BLaER1 (cell line): ENCODE results near the gene DDX21.
"Not testable (repeated sequence)": the region's sequence is repeated elsewhere in the genome, so short reads cannot be mapped to it uniquely, and the experiment has no call there.

ENCODE experiments used
- H3K27ac ChIP-seq: shearing (Covaris generic); formaldehyde crosslinking; 2 replicates; pipeline ENCODE4 v1.8.1; 2022
- H3K27me3 ChIP-seq: shearing (Covaris generic); formaldehyde crosslinking; 2 replicates; pipeline ENCODE4 v1.8.1; 2022
- H3K36me3 ChIP-seq: shearing (Covaris generic); formaldehyde crosslinking; 2 replicates; pipeline ENCODE4 v1.8.1; 2022
- H3K4me1 ChIP-seq: shearing (Covaris generic); formaldehyde crosslinking; 2 replicates; pipeline ENCODE4 v1.8.1; 2022
- H3K4me2 ChIP-seq: shearing (Covaris generic); formaldehyde crosslinking; 2 replicates; pipeline ENCODE4 v1.8.1; 2022
- H3K4me3 ChIP-seq: shearing (Covaris generic); formaldehyde crosslinking; 2 replicates; pipeline ENCODE4 v1.8.1; 2022
- H3K9ac ChIP-seq: shearing (Covaris generic); formaldehyde crosslinking; 2 replicates; pipeline ENCODE4 v1.8.1; 2022
- H3K9me3 ChIP-seq: shearing (Covaris generic); formaldehyde crosslinking; 2 replicates; pipeline ENCODE4 v1.8.1; 2022
- H4K20me1 ChIP-seq: shearing (Covaris generic); formaldehyde crosslinking; 2 replicates; pipeline ENCODE4 v1.8.1; 2022
- Cebpa-rat ChIP-seq: shearing (Covaris generic); IDR thresholded peaks from 2 replicates; pipeline ENCODE4 v1.8.1; 2022

Gene DDX21

DNA sequence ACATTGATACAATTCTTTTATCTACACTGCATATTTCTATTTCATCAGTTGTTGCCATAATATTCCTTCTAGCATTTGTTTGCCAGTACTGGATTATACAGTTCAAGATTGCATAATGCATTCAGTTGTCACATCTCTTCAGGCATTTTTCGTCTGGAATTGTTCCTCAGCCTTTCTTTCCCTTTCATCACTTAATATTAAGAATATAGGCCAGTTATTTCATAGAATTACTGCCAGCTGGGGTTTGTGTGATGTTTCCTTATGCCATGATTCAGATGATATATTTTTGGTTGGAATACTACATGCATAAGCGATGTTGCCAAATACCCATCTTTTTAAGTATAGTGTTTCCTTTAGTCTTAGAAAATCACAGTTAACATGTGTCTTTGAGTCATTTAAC lies 53.4 kb downstream of the DDX21 start:
- H3K36me3 ChIP-seq: peaks cover 47% of the 10 kb centered on the region
- no peaks in the 10 kb centered on the region for H3K9me3 ChIP-seq
- no peak overlapping the region for H3K4me2 ChIP-seq
- H3K27ac ChIP-seq: no peak overlapping the region
- TF ChIP-seq Cebpa-rat: no peak
- H3K9ac ChIP-seq: no peak overlapping the region
- no peaks in the 10 kb centered on the region for H3K4me1 ChIP-seq
- H4K20me1 ChIP-seq: no peaks in the 10 kb centered on the region
- H3K4me3 ChIP-seq: no peak overlapping the region
- no peaks in the 10 kb centered on the region for H3K27me3 ChIP-seq

DNA sequence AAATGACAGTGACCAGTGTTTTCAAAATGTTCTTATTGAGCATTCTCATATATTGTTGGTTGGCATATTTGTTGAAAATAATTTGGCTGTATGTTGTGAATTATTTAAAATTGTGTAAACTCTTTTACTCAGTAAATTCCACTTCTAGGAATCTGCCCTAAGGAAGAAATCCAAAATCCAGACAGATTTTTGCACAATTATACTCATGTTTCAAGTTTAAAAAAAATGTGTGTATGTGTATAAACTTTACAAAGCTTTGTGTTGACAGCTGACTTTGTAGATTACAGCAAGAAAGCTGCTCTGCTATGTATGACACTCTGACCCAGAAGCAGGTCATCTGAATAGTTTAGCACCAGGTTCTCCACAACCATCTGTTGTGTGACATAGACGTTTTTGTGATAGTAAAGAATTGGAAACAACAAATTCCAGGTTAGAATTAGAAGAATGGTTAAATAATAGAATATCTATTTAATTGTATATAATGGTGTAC lies 54.2 kb downstream of the DDX21 start:
- Histone ChIP-seq H3K4me1 (no peaks in the 10 kb centered on the region), H3K4me3 (no peak overlapping the region), H3K27me3 (no peaks in the 10 kb centered on the region), H3K4me2 (no peak overlapping the region), H4K20me1 (no peaks in the 10 kb centered on the region), H3K9me3 (no peaks in the 10 kb centered on the region), H3K27ac (no peak overlapping the region), H3K9ac (no peak overlapping the region), H3K36me3 (peaks cover 47% of the 10 kb centered on the region)
- no peak for TF ChIP-seq Cebpa-rat

DNA sequence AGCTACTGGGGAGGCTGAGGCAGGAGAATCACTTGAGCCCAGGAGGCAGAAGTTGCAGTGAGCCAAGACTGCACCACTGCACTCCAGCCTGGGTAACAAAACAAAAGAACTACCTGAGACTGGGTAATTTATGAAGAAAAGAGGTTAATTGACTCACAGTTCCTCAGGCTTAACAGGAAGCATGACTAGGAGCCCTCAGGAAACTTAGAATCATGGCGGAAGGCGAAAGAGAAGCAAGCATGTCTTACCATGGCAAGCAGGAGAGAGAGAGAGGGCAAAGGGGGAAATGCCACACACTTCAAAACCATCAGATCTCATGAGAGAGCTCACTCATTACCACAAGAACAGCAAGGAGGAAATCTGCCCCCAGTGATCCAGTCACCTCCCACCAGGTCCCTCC lies 56.8 kb downstream of the DDX21 start:
- H3K4me1 ChIP-seq, H3K27ac ChIP-seq: not testable (repeated sequence)
- H3K36me3 ChIP-seq: peaks cover 53% of the 10 kb centered on the region

DNA sequence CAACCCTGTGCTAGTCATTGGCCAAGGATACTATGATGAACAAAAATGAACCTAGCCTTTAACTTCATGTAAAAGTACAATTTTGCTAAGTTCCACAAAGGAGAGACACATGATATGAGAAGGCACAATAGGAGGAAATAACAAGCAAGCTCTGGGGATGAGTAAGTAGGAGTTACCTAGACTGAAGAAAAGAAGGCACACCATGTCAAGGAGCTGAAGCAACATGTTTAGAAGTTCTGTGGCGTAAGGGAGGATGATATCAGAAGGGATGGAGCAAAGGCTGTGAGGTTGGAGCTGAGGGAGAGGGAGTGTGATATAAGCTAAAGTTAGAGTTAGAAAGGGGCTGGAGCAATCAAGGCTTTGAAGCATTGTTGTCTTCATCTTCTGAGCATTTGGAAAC lies 58.2 kb downstream of the DDX21 start:
- peaks cover 60% of the 10 kb centered on the region for H3K36me3 ChIP-seq
- no peak for TF ChIP-seq Cebpa-rat

More for the DNA sequence above, 56.8 kb downstream of the DDX21 start:
- not testable (repeated sequence) for H3K4me2 ChIP-seq, H3K9ac ChIP-seq, H3K9me3 ChIP-seq, H3K4me3 ChIP-seq, H4K20me1 ChIP-seq, H3K27me3 ChIP-seq

DNA sequence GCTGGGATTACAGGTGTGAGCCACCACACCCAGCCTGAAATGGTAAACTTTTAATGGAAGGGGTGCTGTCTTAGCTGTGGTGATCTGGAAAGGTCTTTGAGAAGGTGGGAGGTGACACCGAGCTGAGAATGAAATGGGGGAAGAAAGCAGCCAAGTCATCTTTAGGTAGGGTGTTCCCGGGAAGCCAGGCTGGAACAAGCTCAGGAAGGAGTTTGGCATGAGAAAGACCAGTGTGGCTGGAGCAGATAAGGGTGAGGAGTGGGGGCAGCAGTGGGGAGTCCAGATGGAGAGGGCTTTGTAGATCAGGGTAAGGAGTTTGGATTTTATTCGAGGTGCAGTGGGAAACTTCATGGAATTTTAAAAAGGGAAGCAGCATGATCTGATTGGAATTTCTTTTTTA lies 62.6 kb downstream of the DDX21 start:
- Histone ChIP-seq H3K4me3 (no peak overlapping the region), H3K27me3 (no peaks in the 10 kb centered on the region), H3K9me3 (no peaks in the 10 kb centered on the region), H3K4me2 (no peak overlapping the region), H3K36me3 (peaks cover 33% of the 10 kb centered on the region), H4K20me1 (no peaks in the 10 kb centered on the region), H3K27ac (no peak overlapping the region), H3K9ac (no peak overlapping the region), H3K4me1 (no peaks in the 10 kb centered on the region)
- no peak for TF ChIP-seq Cebpa-rat

More for the DNA sequence above, 58.2 kb downstream of the DDX21 start:
- no peak overlapping the region for H3K9ac ChIP-seq
- H3K27me3 ChIP-seq: no peaks in the 10 kb centered on the region
- H4K20me1 ChIP-seq: no peaks in the 10 kb centered on the region
- H3K4me1 ChIP-seq: no peaks in the 10 kb centered on the region
- H3K27ac ChIP-seq: no peak overlapping the region
- H3K9me3 ChIP-seq: no peaks in the 10 kb centered on the region
- no peak overlapping the region for H3K4me2 ChIP-seq
- H3K4me3 ChIP-seq: no peak overlapping the region

DNA sequence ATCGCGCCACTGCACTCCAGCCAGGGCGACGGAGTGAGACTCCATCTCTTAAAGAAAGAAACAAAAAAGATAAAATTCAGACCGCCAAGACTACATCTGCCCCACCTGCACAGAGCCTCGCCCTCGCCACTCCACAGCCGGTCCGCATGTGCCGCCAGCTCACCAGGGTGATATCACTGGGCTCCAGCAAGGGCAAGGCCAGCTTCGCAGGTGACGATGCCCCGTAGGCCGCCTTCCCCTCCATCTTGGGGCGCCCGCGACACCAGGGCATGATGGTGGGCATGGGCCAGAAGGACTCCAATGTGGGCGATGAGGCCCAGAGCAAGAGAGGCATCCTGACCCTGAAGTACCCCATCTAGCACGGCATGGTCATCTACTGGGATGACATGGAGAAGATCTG lies 66.6 kb downstream of the DDX21 start:
- Histone ChIP-seq H3K9me3 (no peaks in the 10 kb centered on the region), H4K20me1 (no peaks in the 10 kb centered on the region), H3K36me3 (0 out of 2 replicates have a peak, but pooled peaks cover 8% of the 10 kb centered on the region), H3K27ac (no peak overlapping the region), H3K9ac (no peak overlapping the region), H3K4me1 (no peaks in the 10 kb centered on the region), H3K4me2 (no peak overlapping the region), H3K4me3 (no peak overlapping the region), H3K27me3 (no peaks in the 10 kb centered on the region)
- no peak for TF ChIP-seq Cebpa-rat

DNA sequence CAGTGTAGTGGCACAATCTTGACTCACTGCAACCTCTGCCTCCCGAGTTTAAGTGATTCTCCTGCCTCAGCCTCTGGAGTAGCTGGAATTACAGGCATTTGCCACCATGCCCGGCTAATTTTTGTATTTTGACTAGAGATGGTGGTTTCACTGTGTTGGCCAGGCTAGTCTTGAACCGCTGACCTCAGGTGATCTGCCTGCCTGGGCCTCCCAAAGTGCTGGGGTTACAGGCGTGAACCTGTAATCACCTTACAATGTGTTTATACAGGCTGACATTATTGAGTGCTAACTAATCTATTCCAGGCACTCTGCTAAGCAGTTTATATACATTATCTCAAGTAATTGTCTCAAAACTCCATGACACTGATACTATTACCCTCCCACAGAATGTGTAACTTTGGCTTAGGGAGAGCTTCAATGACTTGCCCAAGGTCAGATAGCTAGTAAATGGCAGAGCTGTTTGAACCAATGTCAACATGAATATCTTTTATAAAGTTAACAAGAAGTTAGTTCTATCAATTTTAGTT lies 69.5 kb downstream of the DDX21 start:
- Histone ChIP-seq H3K4me2 (no peak overlapping the region), H3K9ac (no peak overlapping the region), H3K4me1 (no peaks in the 10 kb centered on the region), H3K4me3 (no peak overlapping the region), H4K20me1 (no peaks in the 10 kb centered on the region), H3K9me3 (peaks cover 12% of the 10 kb centered on the region), H3K27ac (no peak overlapping the region), H3K27me3 (no peaks in the 10 kb centered on the region), H3K36me3 (no peaks in the 10 kb centered on the region; the same call in 1 of the 2 replicates)
- TF ChIP-seq Cebpa-rat: no peak

DNA sequence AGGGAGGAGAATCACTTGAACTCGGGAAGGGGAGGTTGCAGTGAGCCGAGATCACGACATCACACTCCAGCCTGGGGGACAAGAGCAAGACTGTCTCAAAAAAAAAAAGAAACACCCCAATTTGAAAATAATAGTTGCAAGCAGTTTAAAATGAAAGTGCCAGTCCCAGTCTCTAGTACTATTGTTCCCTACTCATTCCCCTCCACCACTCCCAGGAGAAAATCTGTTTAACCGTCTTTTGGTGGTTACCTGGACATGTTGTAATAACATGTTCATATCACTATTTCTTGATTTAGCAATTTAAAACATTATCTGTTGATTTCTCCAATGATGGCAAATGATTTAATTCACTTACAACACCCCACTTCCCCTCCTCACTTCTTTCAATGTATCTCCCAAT lies 77.3 kb downstream of the DDX21 start:
- H3K4me1 ChIP-seq: no peaks in the 10 kb centered on the region
- peaks cover 24% of the 10 kb centered on the region for H3K9me3 ChIP-seq
- no peak overlapping the region for H3K4me3 ChIP-seq
- no peaks in the 10 kb centered on the region; the same call in 1 of the 2 replicates for H3K36me3 ChIP-seq
- TF ChIP-seq Cebpa-rat: no peak
- H3K4me2 ChIP-seq: no peak overlapping the region
- no peak overlapping the region for H3K27ac ChIP-seq
- H3K9ac ChIP-seq: no peak overlapping the region
- no peaks in the 10 kb centered on the region for H4K20me1 ChIP-seq
- no peaks in the 10 kb centered on the region for H3K27me3 ChIP-seq
